HG03095 (cell line): ENCODE measurements around the gene SLIT1.

Experiments used
- ATAC-seq: cut with Tn5 transposase; IDR thresholded peaks from one replicate; pipeline ENCODE4 v1.9.1; 2021; ENCODE audit warnings: moderate library complexity; ENCODE audit not compliant: unreplicated experiment

The SLIT1 gene

GRCh38 chr10:97203220-97203619, 17.5 kb upstream of the SLIT1 start:
- no peak for ATAC-seq

- no peak for ATAC-seq
Measured at GRCh38 chr10:97200616-97201015, 14.9 kb upstream of the SLIT1 start.

DNA sequence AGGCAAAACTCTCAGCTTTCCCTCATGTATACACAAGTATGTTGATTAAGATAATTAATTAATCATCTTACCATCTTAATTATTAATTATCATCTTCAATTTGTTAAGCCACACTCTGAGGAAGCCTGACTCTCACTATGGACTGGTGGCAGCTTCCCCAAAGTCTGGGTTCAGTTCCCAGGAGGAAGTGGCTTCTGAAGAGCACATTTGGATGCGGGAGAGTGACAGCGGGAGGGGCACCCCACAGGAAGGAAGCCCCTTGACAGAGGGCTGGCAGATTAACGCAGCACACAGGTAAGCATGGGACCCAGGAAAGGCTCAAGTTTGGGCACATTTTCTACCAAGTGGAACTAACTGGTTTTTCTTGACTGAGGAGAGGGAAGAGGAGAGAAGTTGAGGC, 13.4 kb upstream of the SLIT1 start:
- no peak for ATAC-seq

GRCh38 chr10:97197030-97197500, 11.3 kb upstream of the SLIT1 start:
- ATAC-seq = no peak

- peak; percentile 62 for ATAC-seq
Measured at GRCh38 chr10:97196223-97197029, 10.7 kb upstream of the SLIT1 start.

DNA sequence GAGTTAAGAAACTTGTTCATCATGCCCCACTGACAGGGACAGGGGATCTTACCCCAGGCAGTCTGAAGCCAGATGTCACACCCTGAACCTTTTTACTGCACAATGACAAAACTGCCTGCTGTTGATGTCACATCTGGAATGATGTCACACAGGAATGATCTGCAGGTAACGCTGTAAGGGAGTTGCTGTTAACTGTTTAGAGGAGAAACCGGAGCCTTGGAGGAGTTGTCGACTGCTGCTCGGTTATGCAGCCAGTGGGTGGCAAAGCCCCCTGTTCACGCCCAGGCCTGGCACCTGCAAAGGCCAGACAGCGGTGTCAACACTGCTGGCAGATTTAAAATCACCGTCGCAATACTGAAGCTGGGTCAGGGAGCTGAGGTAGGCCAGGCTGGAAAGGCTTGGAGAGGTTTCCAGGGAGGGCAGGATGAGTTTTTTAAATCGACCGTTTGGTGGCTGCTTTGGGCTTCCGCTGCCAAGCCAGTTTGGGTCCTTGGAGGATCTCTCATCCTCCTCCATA, 10.0 kb upstream of the SLIT1 start:
- ATAC-seq = no peak

DNA sequence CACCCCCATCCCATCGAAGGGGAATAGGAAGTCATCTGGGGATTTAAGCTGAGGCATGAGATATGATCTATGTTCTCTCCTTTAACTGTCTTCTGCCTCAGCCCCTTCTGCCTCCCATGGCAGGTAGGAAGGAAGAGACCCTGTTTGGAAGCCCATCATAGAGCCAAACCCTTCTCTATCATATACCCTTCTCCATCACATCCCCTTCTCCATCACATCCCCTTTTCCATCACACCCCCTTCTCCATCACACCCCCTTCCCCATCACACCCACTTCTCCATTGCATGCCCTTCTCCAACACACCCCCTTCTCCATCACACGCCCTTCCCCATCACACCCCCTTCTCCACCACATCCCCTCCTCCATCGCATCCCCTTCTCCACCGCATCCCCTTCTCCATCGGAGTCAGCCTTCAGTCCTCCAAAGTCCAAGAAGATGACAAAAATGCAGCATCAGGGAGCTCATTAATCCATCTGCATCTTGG, 7.2 kb upstream of the SLIT1 start:
- no peak for ATAC-seq

- no peak for ATAC-seq
Measured at GRCh38 chr10:97190450-97190849, 4.7 kb upstream of the SLIT1 start.

- ATAC-seq = no peak
Measured at GRCh38 chr10:97188261-97188711, 2.5 kb upstream of the SLIT1 start.

- no peak for ATAC-seq
Measured at GRCh38 chr10:97186911-97187310, 1.2 kb upstream of the SLIT1 start.

- no peak for ATAC-seq
Measured at GRCh38 chr10:97184971-97185325, 811 bp downstream of the SLIT1 start.

- no peak for ATAC-seq
Measured at GRCh38 chr10:97183314-97183713, 2.4 kb downstream of the SLIT1 start.

- no peak for ATAC-seq
Measured at GRCh38 chr10:97182288-97182990, 3.3 kb downstream of the SLIT1 start.

DNA sequence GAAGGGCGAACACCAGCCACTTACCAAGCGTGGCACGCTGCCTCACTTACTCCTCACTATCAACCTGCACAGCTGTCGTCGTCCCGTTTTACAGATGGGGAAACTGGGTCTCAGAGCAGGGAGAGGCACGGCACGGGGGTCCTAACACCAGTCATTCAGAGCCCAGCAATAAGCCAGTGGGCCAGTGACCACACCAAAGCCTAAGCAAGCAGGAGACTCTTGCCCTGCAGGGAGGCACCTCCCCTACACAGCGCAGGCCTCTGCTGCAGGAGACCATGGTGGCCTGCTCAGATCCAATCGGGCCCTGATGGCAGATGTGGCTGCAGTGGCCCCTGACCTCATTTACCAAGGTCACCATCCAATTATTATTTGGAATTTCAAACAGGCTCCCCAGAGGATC, 4.8 kb downstream of the SLIT1 start:
- no peak for ATAC-seq

DNA sequence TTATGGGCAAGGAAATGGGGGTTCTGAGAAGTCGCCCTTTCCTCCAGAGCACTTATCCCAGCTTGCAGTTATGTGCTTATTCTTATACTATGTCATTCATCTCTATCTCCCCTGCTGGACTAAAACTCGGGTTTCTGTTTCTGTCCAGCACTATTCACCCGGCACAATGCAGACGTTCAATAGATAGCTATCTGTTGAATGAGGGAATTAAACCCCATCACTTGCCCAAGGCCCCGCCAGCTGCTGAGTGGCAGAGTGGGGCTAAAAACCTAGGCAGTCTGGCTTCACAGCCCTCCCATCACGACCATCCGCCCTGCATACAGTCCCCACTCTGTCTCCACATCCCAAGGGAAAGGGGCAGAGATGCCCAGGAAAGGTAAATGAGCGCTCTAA, 5.4 kb downstream of the SLIT1 start:
- no peak for ATAC-seq

GRCh38 chr10:97179731-97180362, 5.9 kb downstream of the SLIT1 start:
- no peak for ATAC-seq

- no peak for ATAC-seq
Measured at GRCh38 chr10:97179311-97179710, 6.4 kb downstream of the SLIT1 start.

GRCh38 chr10:97178074-97178473, 7.7 kb downstream of the SLIT1 start:
- no peak for ATAC-seq

DNA sequence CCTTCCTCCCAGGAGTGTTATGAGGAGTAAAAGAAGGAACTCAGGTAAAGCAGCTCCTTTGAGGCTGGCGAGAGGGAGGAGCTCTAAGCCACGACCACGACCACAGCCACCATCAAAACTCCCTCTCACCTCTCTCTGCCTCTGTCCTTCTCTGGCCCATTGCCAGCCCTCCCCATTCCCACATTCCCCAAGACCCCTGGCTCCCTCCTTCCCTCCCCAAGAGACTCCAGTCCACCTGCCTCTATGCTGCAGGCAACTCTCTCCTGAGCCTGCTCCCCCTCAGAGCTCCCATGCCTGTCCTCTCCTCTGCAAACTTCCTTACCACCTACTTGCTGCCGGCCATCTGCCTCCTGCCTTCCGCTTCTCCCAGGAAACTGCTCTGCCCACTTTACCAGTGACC, 9.5 kb downstream of the SLIT1 start:
- no peak for ATAC-seq

DNA sequence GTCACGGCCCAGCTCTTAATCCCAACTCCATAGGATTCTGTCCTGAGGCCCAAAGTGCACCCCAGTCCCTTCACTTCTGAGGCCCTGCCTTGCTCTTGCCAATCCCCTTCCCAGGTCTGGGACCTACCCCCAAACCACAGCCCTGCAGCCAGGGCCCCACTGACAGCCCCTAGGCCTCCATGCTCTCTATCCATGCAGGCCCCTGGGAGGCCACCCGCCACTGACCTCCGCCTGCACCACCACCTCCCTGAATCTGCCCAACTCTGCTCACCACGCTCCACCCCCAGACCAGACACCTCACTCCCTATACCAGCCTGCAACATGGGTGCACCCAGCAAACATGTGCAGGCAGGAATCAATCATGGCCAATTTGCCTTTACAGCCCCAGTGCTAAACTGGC, 10.2 kb downstream of the SLIT1 start:
- no peak for ATAC-seq

DNA sequence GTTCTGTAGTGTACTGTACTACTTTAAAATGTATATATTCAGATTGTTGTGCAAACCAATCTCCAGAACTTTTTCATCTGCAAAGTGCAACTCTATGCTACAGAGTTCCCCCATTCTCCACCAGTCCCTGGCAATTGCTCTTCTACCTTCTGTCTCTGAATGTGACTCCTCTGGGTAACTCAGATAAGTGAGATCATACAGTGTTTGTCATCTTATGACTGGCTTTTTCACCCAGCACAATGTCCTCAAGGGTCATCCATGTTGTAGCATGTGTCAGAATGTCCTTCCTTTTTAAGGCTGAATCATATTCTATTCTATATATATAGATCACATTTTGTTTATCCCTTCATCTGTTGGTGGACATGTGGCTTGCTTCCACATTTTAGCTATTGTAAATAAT, 10.8 kb downstream of the SLIT1 start:
- ATAC-seq = no peak
